Heart left ventricle (tissue), 13 donors: ENCODE results near the gene S100A1.

Experiments
- POLR2A ChIP-seq, 2 donors: fragments of 450-650 bp; IDR thresholded peaks; one replicate each; pipeline ENCODE4 v1.6.1; 2017; ENCODE audit warnings: antibody characterized with exemption in 2 of 2, mild to moderate bottlenecking in 2 of 2, moderate library complexity in 2 of 2
- TF ChIP-seq, protein P1 (sequence below), 12 donors: fragments of 200-600 bp; sonication (generic) in 4 of 12; IDR thresholded peaks; one replicate each; pipeline versions ENCODE4 v1.5.0 to v1.8.0; 2018 to 2022; ENCODE audit warnings: antibody characterized with exemption in 12 of 12, mild to moderate bottlenecking in 5 of 12
- donor health status: ischemic (EF 13 %, LVEDD 7.1; RV severe dilation, severe dysfunction).
- donor health status: DM: no; HTN: yes; CAD: no.
- donor health status: DM: no; HTN: no; CAD: no.
- donor health status: ischemic (EF 25% LVEDD 6.9; RV normal size, moderate dysfunction).
- donor health status: ischemic (EF 25% LVEDD 5.7; RV mildly dilated, moderate dysfunction).
- donor health status: ischemic (EF 35%, LVEDD 5.7; RV mildly dilated, moderate dysfunction).
- donor health status: nonischemic (EF 11% LVEDD 7.7; RV severe dilation, severe dysfunction).
- donor health status: DM: yes; HTN: yes; CAD: no.
- donor health status: PGD.
- donor health status: ischemic (EF 29% LVEDD 5.4; RV normal size, mild dysfunction).
- donor health status: nonischemic (EF 23%, LVEDD 6.1; RV moderate dilation, normal function).

DNA sequence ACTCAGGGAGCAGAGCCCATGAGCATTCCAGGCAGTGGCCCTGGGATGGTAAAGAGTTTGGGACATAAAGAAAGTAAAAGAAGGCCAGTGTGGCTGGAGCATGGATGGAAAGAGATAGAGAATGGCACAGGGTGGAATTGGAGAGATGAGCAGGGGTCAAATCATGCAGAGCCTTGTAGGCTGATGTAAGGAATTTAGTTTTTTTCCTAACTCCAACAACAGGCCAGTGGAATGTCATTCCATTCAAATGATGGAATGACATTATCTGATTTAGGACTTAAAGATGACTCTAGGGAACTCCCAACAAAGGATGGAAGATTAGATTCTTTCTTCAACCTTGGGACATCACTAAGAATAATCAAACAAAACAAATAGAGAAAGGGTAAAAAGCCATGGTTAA, 49.7 kb upstream of the S100A1 start:
- TF ChIP-seq, protein P1, sequence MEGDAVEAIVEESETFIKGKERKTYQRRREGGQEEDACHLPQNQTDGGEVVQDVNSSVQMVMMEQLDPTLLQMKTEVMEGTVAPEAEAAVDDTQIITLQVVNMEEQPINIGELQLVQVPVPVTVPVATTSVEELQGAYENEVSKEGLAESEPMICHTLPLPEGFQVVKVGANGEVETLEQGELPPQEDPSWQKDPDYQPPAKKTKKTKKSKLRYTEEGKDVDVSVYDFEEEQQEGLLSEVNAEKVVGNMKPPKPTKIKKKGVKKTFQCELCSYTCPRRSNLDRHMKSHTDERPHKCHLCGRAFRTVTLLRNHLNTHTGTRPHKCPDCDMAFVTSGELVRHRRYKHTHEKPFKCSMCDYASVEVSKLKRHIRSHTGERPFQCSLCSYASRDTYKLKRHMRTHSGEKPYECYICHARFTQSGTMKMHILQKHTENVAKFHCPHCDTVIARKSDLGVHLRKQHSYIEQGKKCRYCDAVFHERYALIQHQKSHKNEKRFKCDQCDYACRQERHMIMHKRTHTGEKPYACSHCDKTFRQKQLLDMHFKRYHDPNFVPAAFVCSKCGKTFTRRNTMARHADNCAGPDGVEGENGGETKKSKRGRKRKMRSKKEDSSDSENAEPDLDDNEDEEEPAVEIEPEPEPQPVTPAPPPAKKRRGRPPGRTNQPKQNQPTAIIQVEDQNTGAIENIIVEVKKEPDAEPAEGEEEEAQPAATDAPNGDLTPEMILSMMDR (IDR thresholded peaks at IDR 0.05): no peak
- TF ChIP-seq POLR2A (IDR thresholded peaks at IDR 0.05): no peak
